Endothelial cell of umbilical vein (primary cell): ENCODE measurements around the gene H2AZ2. TPM values are rescaled to one million over a fixed set of nuclear protein-coding genes. Genes with fewer than 3 reads are reported as not detected.

Experiments used
- BruUV-seq: library from RNA; stranded (reverse); fragments of 400-500 nt; replicated peaks from 2 replicates; lab custom pipeline; 2021; lab: Mats Ljungman, UMichigan
- CTCF ChIA-PET: fragments of 300-600, 350-600 bp; sonication (Branson Sonifier 250); formaldehyde crosslinking; loops from one replicate; lab custom pipeline; 2021; ENCODE audit warnings: antibody characterized with exemption, inconsistent platforms; lab: Charles Lee
- POLR2A ChIA-PET: fragments of 300-600, 350-600 bp; sonication (Branson Sonifier 250); formaldehyde crosslinking; loops from one replicate; lab custom pipeline; 2021; ENCODE audit warnings: antibody characterized with exemption, inconsistent platforms; lab: Charles Lee
- DNase-seq: peaks from one replicate; pipeline ENCODE4 v3.0.0-alpha.2; 2011; ENCODE audit warnings: low read depth, low spot score
- FAIRE-seq: peaks from 2 replicates; lab custom pipeline; 2011; peaks lifted over from hg19 to GRCh38; lab: Jason Lieb, UNC
- H2AFZ ChIP-seq: 2 replicates; pipeline ENCODE4 v1.6.0; 2012; ENCODE audit warnings: low read depth, low read length, control low read depth, inconsistent platforms
- H3K27ac ChIP-seq: 2 replicates; pipeline ENCODE4 v1.5.1; 2011; ENCODE audit warnings: low read depth, mild to moderate bottlenecking, control low read depth, low read length, moderate library complexity; ENCODE audit not compliant: insufficient read depth
- H3K27me3 ChIP-seq, 2 experiments: 2 replicates each; pipeline versions ENCODE4 v1.6.0 to v1.6.1; 2011; ENCODE audit warnings: low read length in 2 of 2, mixed read lengths in 1 of 2; ENCODE audit not compliant: control insufficient read depth in 2 of 2, insufficient read depth in 2 of 2
- H3K36me3 ChIP-seq, 2 experiments: 2 replicates in 1 of 2; 3 replicates in 1 of 2; pipeline ENCODE4 v1.5.1; 2011; ENCODE audit warnings: low read length in 2 of 2, mild to moderate bottlenecking in 1 of 2, moderate library complexity in 1 of 2; ENCODE audit not compliant: control insufficient read depth in 2 of 2, insufficient read depth in 2 of 2; ENCODE audit errors: extremely low read depth in 1 of 2
- H3K4me1 ChIP-seq: 3 replicates; pipeline ENCODE4 v1.5.1; 2011; ENCODE audit warnings: mild to moderate bottlenecking, low read length; ENCODE audit not compliant: control insufficient read depth, insufficient read depth; ENCODE audit errors: extremely low read depth
- H3K4me2 ChIP-seq: 2 replicates; pipeline ENCODE4 v1.6.1; 2011; ENCODE audit warnings: low read length, control low read depth, mixed read lengths; ENCODE audit not compliant: insufficient read depth
- H3K4me3 ChIP-seq, 3 experiments: fragments of 200-600 bp in 1 of 3; sonication (generic), shearing (Covaris generic) in 1 of 3; replicated peaks in 1 of 3; 2 replicates each; pipeline ENCODE4 v1.5.1; 2011 to 2016; ENCODE audit warnings: control low read depth in 3 of 3, low read length in 3 of 3, mild to moderate bottlenecking in 2 of 3, inconsistent platforms in 1 of 3, low read depth in 1 of 3, moderate library complexity in 1 of 3; ENCODE audit not compliant: insufficient read depth in 1 of 3
- H3K79me2 ChIP-seq: 2 replicates; pipeline ENCODE4 v1.6.0; 2012; ENCODE audit warnings: low read length, inconsistent platforms; ENCODE audit not compliant: control insufficient read depth, insufficient read depth
- H3K9ac ChIP-seq: replicated peaks from 2 replicates; pipeline ENCODE3; 2011; ENCODE audit warnings: low read length, control low read depth; ENCODE audit not compliant: insufficient read depth; ENCODE audit errors: extremely low read depth
- H3K9me1 ChIP-seq: replicated peaks from 3 replicates; pipeline ENCODE4 v1.6.0; 2011; ENCODE audit warnings: mild to moderate bottlenecking, low read length; ENCODE audit not compliant: control insufficient read depth, insufficient read depth; ENCODE audit errors: extremely low read depth
- H3K9me3 ChIP-seq: replicated peaks from 2 replicates; pipeline ENCODE4 v1.5.1; 2012; ENCODE audit warnings: low read length, inconsistent platforms; ENCODE audit not compliant: control insufficient read depth, insufficient read depth
- H4K20me1 ChIP-seq: replicated peaks from 2 replicates; pipeline ENCODE3; 2011; ENCODE audit warnings: mild to moderate bottlenecking, low read length; ENCODE audit not compliant: control insufficient read depth, insufficient read depth; ENCODE audit errors: extremely low read depth
- CTCF ChIP-seq, 2 donors: IDR thresholded peaks; 1 replicate in 1 of 2; 2 replicates in 1 of 2; pipeline ENCODE4 v1.5.1; 2011; ENCODE audit warnings: low read length in 2 of 2, mild to moderate bottlenecking in 2 of 2, moderate library complexity in 2 of 2, control low read depth in 1 of 2, inconsistent platforms in 1 of 2, low read depth in 1 of 2; ENCODE audit not compliant: insufficient read depth in 1 of 2; ENCODE audit errors: extremely low read depth in 1 of 2
- EZH2 ChIP-seq: IDR thresholded peaks from 2 replicates; pipeline ENCODE4 v1.6.1; 2012; ENCODE audit warnings: borderline replicate concordance, low read depth, mild to moderate bottlenecking, moderate library complexity, low read length, inconsistent platforms; ENCODE audit not compliant: severe bottlenecking
- FOS ChIP-seq: IDR thresholded peaks from 2 replicates; pipeline ENCODE4 v1.6.1; 2011; ENCODE audit warnings: mild to moderate bottlenecking, low read length, moderate library complexity, borderline replicate concordance; ENCODE audit not compliant: insufficient read depth
- GATA2 ChIP-seq: IDR thresholded peaks from 2 replicates; pipeline ENCODE4 v1.7.0; 2011; ENCODE audit warnings: low read depth, mild to moderate bottlenecking, moderate library complexity, mixed read lengths, low read length; ENCODE audit not compliant: insufficient read length, insufficient read depth
- JUN ChIP-seq: IDR thresholded peaks from 2 replicates; pipeline ENCODE4 v1.6.1; 2011; ENCODE audit warnings: borderline replicate concordance, low read depth; ENCODE audit not compliant: insufficient read length, insufficient read depth
- MAX ChIP-seq: IDR thresholded peaks from 2 replicates; pipeline ENCODE4 v1.6.1; 2011; ENCODE audit not compliant: insufficient read depth, insufficient read length
- MYC ChIP-seq: IDR thresholded peaks from one replicate; pipeline ENCODE4 v1.6.1; 2011; ENCODE audit warnings: mild to moderate bottlenecking, low read depth, low read length
- POLR2A ChIP-seq: IDR thresholded peaks from 2 replicates; pipeline ENCODE4 v1.6.1; 2012; ENCODE audit warnings: low read depth, mild to moderate bottlenecking, control low read depth, low read length
- POLR2AphosphoS5 ChIP-seq: IDR thresholded peaks from 2 replicates; pipeline ENCODE4 v1.6.1; 2012; ENCODE audit warnings: low read depth, mild to moderate bottlenecking, control low read depth, low read length, moderate library complexity; ENCODE audit not compliant: insufficient read depth
- dilution Hi-C: fragments of 300-500 bp; cut with MboI; formaldehyde crosslinking; loops from one replicate; pipeline ENCODE4 v1.15.0; 2019; ENCODE audit warnings: low sequenced_read_pairs; ENCODE audit not compliant: extremely low pct_ligation_motif_present
- intact Hi-C: fragments of 100-400 bp; cut with micrococcal nuclease; formaldehyde crosslinking; loops from one replicate; pipeline ENCODE4 v1.10.0; 2022
- polyA plus RNA-seq, 4 experiments: library from polyadenylated mRNA; depleted of rRNA in 3 of 4; stranded (reverse) in 3 of 4; unstranded in 1 of 4; fragments of >200 nt; gene quantifications; 2 replicates each; pipeline versions ENCODE4 v1.2.1 to v1.2.3, GENCODE V29; 2011 to 2012; ENCODE audit warnings: missing spikeins in 1 of 4
- total RNA-seq: library from RNA; stranded (reverse); gene quantifications from 2 replicates; pipeline ENCODE4 v1.2.3, GENCODE V29; 2021

The H2AZ2 gene
- total and polyA plus RNA-seq, 2 donors (not counting 3 experiments of a cell fraction or from before 2014, with no cell fraction given) = 225 to 232 TPM

- TF ChIP-seq JUN = no peak
- no peak for TF ChIP-seq MYC
- TF ChIP-seq POLR2AphosphoS5 = no peak
- TF ChIP-seq POLR2A = no peak
- TF ChIP-seq EZH2 = no peak
- no peak for TF ChIP-seq MAX
- no peak for TF ChIP-seq FOS
- TF ChIP-seq GATA2 = no peak
- no peak for TF ChIP-seq CTCF (IDR thresholded peaks at IDR 0.05; ENCODE audit: extremely low read depth in 1 of 2, insufficient read depth in 1 of 2, low read depth in 1 of 2, low read length in 2 of 2)
- no peak for DNase-seq
- H2AFZ ChIP-seq = no peak overlapping the region
- no peaks in the 10 kb centered on the region for H3K9me3 ChIP-seq
- H3K4me1 ChIP-seq = no peaks in the 10 kb centered on the region
- ChIA-PET POLR2A (interaction anchor here (2.1 kb wide), 1 partner anchor 24 kb away, joined by 8 read pairs; no protein-coding TSS in a partner anchor), CTCF (interaction anchor here (1.1 to 5.1 kb wide), 13 partner anchors 8 to 278 kb away, joined by 3 to 66 read pairs (median 13); partner anchors contain the start of genes H2AZ2 and PURB)
- no peak overlapping the region for H3K4me3 ChIP-seq
- H3K9me1 ChIP-seq = no peaks in the 10 kb centered on the region
- H4K20me1 ChIP-seq = no peaks in the 10 kb centered on the region
- no peaks in the 10 kb centered on the region for H3K36me3 ChIP-seq
- H3K9ac ChIP-seq = no peak overlapping the region
- FAIRE-seq = no peak
- H3K79me2 ChIP-seq = no peaks in the 10 kb centered on the region
- H3K4me2 ChIP-seq = no peak overlapping the region
- dilution Hi-C loops (no loop called here), intact Hi-C loops (no loop called here)
- no TSS peak for BruUV-seq
- H3K27ac ChIP-seq = no peak overlapping the region
- H3K27me3 ChIP-seq = no peaks in the 10 kb centered on the region
These were observed 10.3 kb upstream of the H2AZ2 start for GRCh38 chr7:44858161-44858560.
